Measurements from ENCODE around the gene BBS9. TPM values are rescaled to one million over a fixed set of nuclear protein-coding genes. Genes with fewer than 3 reads are reported as not detected.

BBS9 gene
- total RNA-seq, 1 experiment from 2014 or later = 5.1 TPM

GRCh38 chr7:33649476-33650441 is 520.4 kb downstream of the BBS9 start:
- intact Hi-C loops (cut with micrococcal nuclease) = no loop called here
- no peak for DNase-seq (ENCODE audit: unreplicated experiment)
- TF ChIP-seq CTCF (IDR thresholded peaks at IDR 0.05; ENCODE audit: unreplicated experiment) = no peak
- Mint-ChIP-seq H3K4me3 (ENCODE audit: unreplicated experiment) (no peak overlapping the region), H3K27ac (ENCODE audit: low read depth, unreplicated experiment) (no peak overlapping the region), H3K9me3 (ENCODE audit: unreplicated experiment) (no peaks in the 10 kb centered on the region), H3K4me1 (ENCODE audit: insufficient read depth, unreplicated experiment) (no peaks in the 10 kb centered on the region), H3K36me3 (ENCODE audit: insufficient read depth, unreplicated experiment) (no peaks in the 10 kb centered on the region), H3K27me3 (ENCODE audit: insufficient read depth, unreplicated experiment) (no peaks in the 10 kb centered on the region)
- ChIA-PET CTCF (interaction anchor here (0.5 kb wide), 1 partner anchor 187 kb away, joined by 3 read pairs; no protein-coding TSS in a partner anchor), POLR2A (no interaction called here)
- no TSS peak for BruUV-seq (replicated peaks)

- Mint-ChIP-seq H3K4me3 (ENCODE audit: unreplicated experiment) (no peak overlapping the region), H3K4me1 (ENCODE audit: insufficient read depth, unreplicated experiment) (no peaks in the 10 kb centered on the region), H3K9me3 (ENCODE audit: unreplicated experiment) (no peaks in the 10 kb centered on the region), H3K27ac (ENCODE audit: low read depth, unreplicated experiment) (no peak overlapping the region), H3K36me3 (ENCODE audit: insufficient read depth, unreplicated experiment) (no peaks in the 10 kb centered on the region), H3K27me3 (ENCODE audit: insufficient read depth, unreplicated experiment) (no peaks in the 10 kb centered on the region)
- DNase-seq (ENCODE audit: unreplicated experiment) = no peak
- CTCF ChIA-PET = no interaction called here
- no peak for TF ChIP-seq CTCF (IDR thresholded peaks at IDR 0.05; ENCODE audit: unreplicated experiment)
- POLR2A ChIA-PET = no interaction called here
- intact Hi-C loops (cut with micrococcal nuclease) = no loop called here
- no TSS peak for BruUV-seq (replicated peaks)
Measured at GRCh38 chr7:33650828-33651227, 521.5 kb downstream of the BBS9 start.

- DNase-seq (ENCODE audit: unreplicated experiment) = no peak
- H3K27ac Mint-ChIP-seq (ENCODE audit: low read depth, unreplicated experiment) = no peak overlapping the region
- no TSS peak for BruUV-seq (replicated peaks)
- TF ChIP-seq CTCF (IDR thresholded peaks at IDR 0.05; ENCODE audit: unreplicated experiment) = no peak
- CTCF ChIA-PET = no interaction called here
- no peaks in the 10 kb centered on the region for H3K27me3 Mint-ChIP-seq (ENCODE audit: insufficient read depth, unreplicated experiment)
- H3K4me1 Mint-ChIP-seq (ENCODE audit: insufficient read depth, unreplicated experiment) = no peaks in the 10 kb centered on the region
- intact Hi-C loops (cut with micrococcal nuclease) = no loop called here
- POLR2A ChIA-PET = no interaction called here
- no peaks in the 10 kb centered on the region for H3K36me3 Mint-ChIP-seq (ENCODE audit: insufficient read depth, unreplicated experiment)
- no peak overlapping the region for H3K4me3 Mint-ChIP-seq (ENCODE audit: unreplicated experiment)
- H3K9me3 Mint-ChIP-seq (ENCODE audit: unreplicated experiment) = no peaks in the 10 kb centered on the region
Measured at GRCh38 chr7:33651998-33652515, 522.7 kb downstream of the BBS9 start.

- CTCF ChIA-PET = no interaction called here
- intact Hi-C loops (cut with micrococcal nuclease) = no loop called here
- Mint-ChIP-seq H3K27me3 (ENCODE audit: insufficient read depth, unreplicated experiment) (no peaks in the 10 kb centered on the region), H3K4me1 (ENCODE audit: insufficient read depth, unreplicated experiment) (no peaks in the 10 kb centered on the region), H3K27ac (ENCODE audit: low read depth, unreplicated experiment) (no peak overlapping the region), H3K4me3 (ENCODE audit: unreplicated experiment) (no peak overlapping the region), H3K9me3 (ENCODE audit: unreplicated experiment) (no peaks in the 10 kb centered on the region), H3K36me3 (ENCODE audit: insufficient read depth, unreplicated experiment) (no peaks in the 10 kb centered on the region)
- TF ChIP-seq CTCF (IDR thresholded peaks at IDR 0.05; ENCODE audit: unreplicated experiment) = no peak
- POLR2A ChIA-PET = no interaction called here
- BruUV-seq (replicated peaks) = no TSS peak
- no peak for DNase-seq (ENCODE audit: unreplicated experiment)
Measured at GRCh38 chr7:33654676-33655075, 525.3 kb downstream of the BBS9 start.

Other genes with a start within 250 kb of the BBS9 start
- gene KBTBD2, start 237.8 kb upstream of the BBS9 start, total RNA-seq (2022) = 27.2 and 27.4 TPM in 2 replicates
- gene FKBP9, start 172.1 kb upstream of the BBS9 start, total RNA-seq (2022) = 111 and 139 TPM in 2 replicates
- gene NT5C3A, start 66.8 kb upstream of the BBS9 start, total RNA-seq (2022) = 35.4 and 49.5 TPM in 2 replicates
- gene RP9, start 20.2 kb upstream of the BBS9 start, total RNA-seq (2022) = 29.1 and 32.1 TPM in 2 replicates

Data from MCF 10A (cell line).